RCC 7860 (cell line): Measurements from ENCODE around the gene HDAC4.

Source experiments
- DNase-seq: peaks from one replicate; pipeline ENCODE4 v3.0.0-alpha.2; 2015; ENCODE audit warnings: low spot score
- FAIRE-seq: peaks from 2 replicates; lab custom pipeline; 2012; peaks lifted over from hg19 to GRCh38; lab: Jason Lieb, UNC

HDAC4 gene

GRCh38 chr2:239012936-239013677, 387.7 kb downstream of the HDAC4 start:
- no peak for DNase-seq
- FAIRE-seq = no peak

- no peak for DNase-seq
- FAIRE-seq = no peak
Measured at GRCh38 chr2:239012228-239012627, 388.6 kb downstream of the HDAC4 start.

- no peak for FAIRE-seq
- DNase-seq = no peak
Measured at GRCh38 chr2:239009589-239009961, 391.2 kb downstream of the HDAC4 start.

- DNase-seq (no peak), FAIRE-seq (no peak)
Measured at GRCh38 chr2:239008677-239009588, 391.9 kb downstream of the HDAC4 start.

GRCh38 chr2:239008004-239008403, 392.8 kb downstream of the HDAC4 start:
- FAIRE-seq = no peak
- DNase-seq = no peak

- FAIRE-seq (no peak), DNase-seq (no peak)
Measured at GRCh38 chr2:239006622-239007285, 394.1 kb downstream of the HDAC4 start.

GRCh38 chr2:239005586-239005985, 395.2 kb downstream of the HDAC4 start:
- no peak for DNase-seq
- FAIRE-seq = no peak

GRCh38 chr2:239004274-239005015, 396.4 kb downstream of the HDAC4 start:
- no peak for DNase-seq
- no peak for FAIRE-seq

GRCh38 chr2:239003624-239004273, 397.1 kb downstream of the HDAC4 start:
- no peak for FAIRE-seq
- no peak for DNase-seq

GRCh38 chr2:239002954-239003623, 397.7 kb downstream of the HDAC4 start:
- DNase-seq = no peak
- FAIRE-seq = no peak

- FAIRE-seq = no peak
Measured at GRCh38 chr2:239002591-239002953, 398.2 kb downstream of the HDAC4 start.

GRCh38 chr2:239001794-239002193, 399.0 kb downstream of the HDAC4 start:
- FAIRE-seq = no peak
- DNase-seq = no peak

More at GRCh38 chr2:239002591-239002953, 398.2 kb downstream of the HDAC4 start:
- no peak for DNase-seq

- no peak for DNase-seq
- no peak for FAIRE-seq
Measured at GRCh38 chr2:239000500-239001073, 400.2 kb downstream of the HDAC4 start.

- FAIRE-seq (no peak), DNase-seq (no peak)
Measured at GRCh38 chr2:239000089-239000488, 400.7 kb downstream of the HDAC4 start.

- DNase-seq = no peak
- no peak for FAIRE-seq
Measured at GRCh38 chr2:238999291-238999741, 401.5 kb downstream of the HDAC4 start.

- FAIRE-seq = no peak
- no peak for DNase-seq
Measured at GRCh38 chr2:238998801-238999200, 402.0 kb downstream of the HDAC4 start.
